ENCODE results near the gene FOXO3. TPM values are rescaled to one million over a fixed set of nuclear protein-coding genes. Genes with fewer than 3 reads are reported as not detected.

Gene FOXO3
- total RNA-seq, 6 experiments from 2014 or later = 21.1 to 28.9 (median 24.2) TPM

GRCh38 chr6:108561742-108562502, 1.2 kb downstream of the FOXO3 start:
- Mint-ChIP-seq H3K27ac (peak overlapping the region; percentile 93), H3K27me3 (ENCODE audit: insufficient read depth) (peaks cover 2% of the 10 kb centered on the region; the same call in 1 of the 2 replicates), H3K36me3 (ENCODE audit: low read depth) (peaks cover 19% of the 10 kb centered on the region), H3K4me1 (ENCODE audit: low read depth) (peaks cover 53% of the 10 kb centered on the region), H3K9me3 (no peaks in the 10 kb centered on the region), H3K4me3 (peak overlapping the region; percentile 97)
- TF ChIP-seq CTCF (IDR thresholded peaks at IDR 0.05) = no peak
- DNase-seq = no peak

DNA sequence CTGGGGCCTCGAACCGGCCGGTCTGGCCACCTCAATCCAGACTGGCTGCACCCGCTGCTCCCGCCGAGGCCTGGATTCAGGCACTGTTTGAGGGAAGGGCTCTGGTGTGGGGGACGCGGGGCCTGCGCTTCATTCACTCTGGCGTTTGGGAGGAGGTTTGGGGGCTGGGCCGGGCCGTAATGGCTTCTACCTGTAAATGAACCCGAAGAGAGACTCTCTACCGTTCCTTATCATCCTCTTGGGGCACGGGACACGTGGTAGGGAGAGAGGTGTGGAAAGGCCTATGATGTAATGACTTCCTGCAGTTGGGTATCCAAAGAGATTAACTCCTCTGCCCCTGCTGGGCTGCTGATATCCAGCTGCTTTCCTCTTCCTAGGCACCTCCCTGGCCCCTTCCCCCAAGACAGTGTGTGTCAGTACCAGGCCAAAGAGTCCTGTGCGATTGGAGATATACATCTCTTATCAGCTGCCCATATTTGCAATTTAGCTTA, 1.8 kb downstream of the FOXO3 start:
- Mint-ChIP-seq H3K4me1 (ENCODE audit: low read depth) (peaks cover 53% of the 10 kb centered on the region), H3K27ac (peak overlapping the region; percentile 93), H3K27me3 (ENCODE audit: insufficient read depth) (peaks cover 2% of the 10 kb centered on the region; the same call in 1 of the 2 replicates), H3K36me3 (ENCODE audit: low read depth) (peaks cover 24% of the 10 kb centered on the region), H3K9me3 (no peaks in the 10 kb centered on the region), H3K4me3 (peak overlapping the region; percentile 97)
- peak; percentile 21; the same call in 1 of the 2 replicates for TF ChIP-seq CTCF (IDR thresholded peaks at IDR 0.05)
- peak; percentile 66 for DNase-seq

GRCh38 chr6:108563292-108563691, 2.6 kb downstream of the FOXO3 start:
- peak overlapping the region; percentile 97 for H3K4me3 Mint-ChIP-seq
- no peaks in the 10 kb centered on the region for H3K9me3 Mint-ChIP-seq
- no peak for TF ChIP-seq CTCF (IDR thresholded peaks at IDR 0.05)
- DNase-seq = no peak
- H3K36me3 Mint-ChIP-seq (ENCODE audit: low read depth) = peaks cover 27% of the 10 kb centered on the region
- H3K4me1 Mint-ChIP-seq (ENCODE audit: low read depth) = peaks cover 58% of the 10 kb centered on the region
- H3K27me3 Mint-ChIP-seq (ENCODE audit: insufficient read depth) = peaks cover 2% of the 10 kb centered on the region; the same call in 1 of the 2 replicates
- peak overlapping the region; percentile 93 for H3K27ac Mint-ChIP-seq

DNA sequence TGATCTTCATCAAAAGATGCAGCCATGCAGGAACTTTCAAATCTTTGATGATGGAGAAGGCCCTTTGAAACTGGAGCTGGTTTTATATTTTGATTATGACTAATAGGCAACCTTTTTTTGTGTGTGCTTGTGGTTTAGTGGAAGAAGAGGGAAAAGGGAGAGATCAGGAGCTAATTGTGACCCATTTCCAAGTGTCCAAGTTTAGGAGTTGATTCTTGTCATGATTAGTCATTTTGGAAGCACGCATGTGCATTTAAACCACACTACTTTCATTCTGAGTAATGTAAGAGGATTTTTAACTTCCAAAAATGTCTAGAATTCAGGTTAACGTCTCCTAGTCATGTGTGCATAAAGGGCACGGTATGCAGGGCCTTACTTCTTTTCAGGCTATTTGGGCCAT, 3.5 kb downstream of the FOXO3 start:
- Mint-ChIP-seq H3K36me3 (ENCODE audit: low read depth) (peaks cover 36% of the 10 kb centered on the region), H3K9me3 (no peaks in the 10 kb centered on the region), H3K4me1 (ENCODE audit: low read depth) (peaks cover 66% of the 10 kb centered on the region), H3K27ac (peak overlapping the region; percentile 86), H3K27me3 (ENCODE audit: insufficient read depth) (peaks cover 2% of the 10 kb centered on the region; the same call in 1 of the 2 replicates), H3K4me3 (peak overlapping the region; percentile 97)
- TF ChIP-seq CTCF (IDR thresholded peaks at IDR 0.05) = no peak
- DNase-seq = peak; percentile 98

GRCh38 chr6:108565091-108565766, 4.5 kb downstream of the FOXO3 start:
- TF ChIP-seq CTCF (IDR thresholded peaks at IDR 0.05) = no peak
- DNase-seq = no peak
- peaks cover 2% of the 10 kb centered on the region; the same call in 1 of the 2 replicates for H3K27me3 Mint-ChIP-seq (ENCODE audit: insufficient read depth)
- H3K9me3 Mint-ChIP-seq = no peaks in the 10 kb centered on the region
- H3K4me3 Mint-ChIP-seq = peak overlapping the region; percentile 97
- H3K4me1 Mint-ChIP-seq (ENCODE audit: low read depth) = peaks cover 71% of the 10 kb centered on the region
- peak overlapping the region; percentile 86 for H3K27ac Mint-ChIP-seq
- H3K36me3 Mint-ChIP-seq (ENCODE audit: low read depth) = peaks cover 40% of the 10 kb centered on the region
